EH (cell line): ENCODE measurements around the gene IFT52.
A peak's percentile ranks its signal among the peaks of the same experiment; 100 is the strongest.

Source experiments
- DNase-seq: peaks from one replicate; pipeline ENCODE4 v3.0.0-alpha.2; 2015; ENCODE audit warnings: low read depth

The IFT52 gene

DNA sequence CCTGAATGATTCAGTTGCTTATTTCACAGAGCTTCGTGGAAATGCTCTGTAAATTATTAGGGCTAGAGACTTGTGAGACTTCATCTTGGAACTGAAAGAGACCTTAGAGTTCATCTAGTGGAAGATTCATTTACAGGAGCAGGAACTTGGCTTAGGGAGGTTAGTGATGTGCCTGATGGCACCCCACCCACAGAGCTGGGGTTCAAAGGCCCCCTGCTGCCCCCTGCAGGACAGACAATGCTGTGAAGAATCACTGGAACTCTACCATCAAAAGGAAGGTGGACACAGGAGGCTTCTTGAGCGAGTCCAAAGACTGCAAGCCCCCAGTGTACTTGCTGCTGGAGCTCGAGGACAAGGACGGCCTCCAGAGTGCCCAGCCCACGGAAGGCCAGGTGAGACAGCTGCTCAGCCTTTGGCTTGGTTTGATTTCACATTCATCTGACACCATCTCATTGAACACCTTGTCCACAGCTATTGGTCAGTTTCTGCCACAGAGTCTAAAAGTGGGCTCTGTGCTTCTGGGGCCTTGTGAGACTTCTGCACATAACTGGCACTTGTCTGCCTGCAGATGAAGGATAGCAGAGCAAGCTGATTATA, 101.3 kb downstream of the IFT52 start:
- peak; percentile 61 for DNase-seq

DNA sequence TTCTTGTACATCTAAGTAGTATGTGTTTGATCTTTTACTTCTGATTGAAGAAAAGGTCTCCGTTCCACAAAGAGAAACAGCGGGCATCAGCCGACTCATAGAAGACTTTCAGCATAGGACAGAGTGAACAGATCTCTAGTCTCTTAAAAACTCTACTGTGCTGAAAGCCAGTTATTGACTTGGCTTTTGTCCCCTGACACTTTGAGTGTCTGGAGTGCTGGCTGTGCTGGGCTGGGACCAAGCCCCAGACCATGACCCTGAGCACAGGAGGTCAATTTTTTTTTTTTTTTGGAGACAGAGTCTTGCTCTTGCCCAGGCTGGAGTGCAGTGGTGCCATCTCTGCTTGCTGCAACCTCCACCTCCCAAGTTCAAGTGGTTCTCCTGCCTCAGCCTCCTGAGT, 104.0 kb downstream of the IFT52 start:
- DNase-seq, result no peak

DNA sequence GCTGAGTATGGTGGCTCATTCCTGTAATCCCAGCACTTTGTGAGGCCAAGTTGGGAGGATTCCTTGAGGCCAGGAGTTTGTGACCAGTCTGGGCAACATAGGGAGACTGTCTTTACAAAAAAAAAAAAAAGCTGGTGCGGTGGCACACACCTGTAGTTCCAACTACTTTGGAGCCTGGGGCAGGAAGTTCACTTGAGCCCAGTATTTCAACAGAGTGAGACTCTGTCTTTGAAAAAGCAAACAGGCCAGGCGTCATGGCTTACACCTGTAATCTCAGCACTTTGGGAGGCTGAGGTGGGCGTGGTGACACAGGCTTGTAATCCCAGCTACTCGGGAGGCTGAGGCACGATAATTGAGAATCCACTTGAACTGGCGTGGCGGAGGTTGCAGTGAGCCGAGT, 104.8 kb downstream of the IFT52 start:
- no peak for DNase-seq
